ENCODE results near the gene SLC35E1. TPM values are rescaled to one million over a fixed set of nuclear protein-coding genes. Genes with fewer than 3 reads are reported as not detected.

Gene SLC35E1
- total and polyA plus RNA-seq, 10 donors = 13.2 to 36.6 (median 29.9) TPM

DNA sequence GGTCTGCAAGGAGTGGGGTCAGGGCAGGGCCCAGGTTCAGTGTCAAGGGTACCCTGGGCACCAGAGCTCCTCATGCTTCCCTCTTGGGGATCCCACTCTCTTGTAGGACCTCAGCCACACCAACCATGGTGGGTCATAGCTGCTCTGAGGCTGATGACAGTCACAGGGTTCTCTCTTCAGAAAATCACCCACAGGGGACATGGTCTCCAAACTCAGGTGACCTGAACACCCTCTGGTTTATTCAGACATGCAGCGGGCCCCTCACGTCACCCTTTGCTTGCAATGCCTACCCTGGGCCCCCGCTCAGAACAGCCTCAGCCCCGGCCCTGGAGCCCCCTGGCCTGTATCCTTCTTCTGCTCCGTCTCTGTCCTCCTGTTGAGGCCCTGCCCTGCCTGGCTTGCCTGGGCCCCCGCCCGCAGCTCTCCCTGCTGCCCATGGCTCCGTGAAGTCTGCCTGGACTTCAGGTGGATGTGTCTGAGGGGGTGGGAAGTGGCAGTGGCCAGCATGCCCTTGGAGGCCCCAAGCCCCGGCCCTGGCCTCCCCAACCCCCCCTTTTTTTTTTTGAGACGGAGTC lies 50.4 kb downstream of the SLC35E1 start:
- Histone ChIP-seq H3K4me1 (peaks cover 0 to 16% (median 5%) of the 10 kb centered on the region in 6 donors), H3K9me3 (no peaks in the 10 kb centered on the region), H3K36me3 (peaks cover 14 to 100% (median 98%) of the 10 kb centered on the region in 6 donors), H3K4me3 (no peak overlapping the region), H3K27ac (no peak overlapping the region), H3K27me3 (replicated peaks in 1 of 7) (no peaks in the 10 kb centered on the region)
- TF ChIP-seq, protein P1, sequence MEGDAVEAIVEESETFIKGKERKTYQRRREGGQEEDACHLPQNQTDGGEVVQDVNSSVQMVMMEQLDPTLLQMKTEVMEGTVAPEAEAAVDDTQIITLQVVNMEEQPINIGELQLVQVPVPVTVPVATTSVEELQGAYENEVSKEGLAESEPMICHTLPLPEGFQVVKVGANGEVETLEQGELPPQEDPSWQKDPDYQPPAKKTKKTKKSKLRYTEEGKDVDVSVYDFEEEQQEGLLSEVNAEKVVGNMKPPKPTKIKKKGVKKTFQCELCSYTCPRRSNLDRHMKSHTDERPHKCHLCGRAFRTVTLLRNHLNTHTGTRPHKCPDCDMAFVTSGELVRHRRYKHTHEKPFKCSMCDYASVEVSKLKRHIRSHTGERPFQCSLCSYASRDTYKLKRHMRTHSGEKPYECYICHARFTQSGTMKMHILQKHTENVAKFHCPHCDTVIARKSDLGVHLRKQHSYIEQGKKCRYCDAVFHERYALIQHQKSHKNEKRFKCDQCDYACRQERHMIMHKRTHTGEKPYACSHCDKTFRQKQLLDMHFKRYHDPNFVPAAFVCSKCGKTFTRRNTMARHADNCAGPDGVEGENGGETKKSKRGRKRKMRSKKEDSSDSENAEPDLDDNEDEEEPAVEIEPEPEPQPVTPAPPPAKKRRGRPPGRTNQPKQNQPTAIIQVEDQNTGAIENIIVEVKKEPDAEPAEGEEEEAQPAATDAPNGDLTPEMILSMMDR (IDR thresholded peaks at IDR 0.05 in 8 of 11, conservative IDR thresholded peaks at IDR 0.05 in 3 of 11) = no peak
- TF ChIP-seq POLR2A (IDR thresholded peaks at IDR 0.05) = no peak
- peak in 1 of 3 donors; percentile 17 for TF ChIP-seq POLR2AphosphoS5 (IDR thresholded peaks at IDR 0.05)
- DNase-seq = no peak
- intact Hi-C loops (cut with DNase I; ENCODE audit: low total_unique reads) = no loop called here
- WGBS, 5 donors = 94 to 98% (median 95%) methylated on average over 10 of the region's 10 CpGs

DNA sequence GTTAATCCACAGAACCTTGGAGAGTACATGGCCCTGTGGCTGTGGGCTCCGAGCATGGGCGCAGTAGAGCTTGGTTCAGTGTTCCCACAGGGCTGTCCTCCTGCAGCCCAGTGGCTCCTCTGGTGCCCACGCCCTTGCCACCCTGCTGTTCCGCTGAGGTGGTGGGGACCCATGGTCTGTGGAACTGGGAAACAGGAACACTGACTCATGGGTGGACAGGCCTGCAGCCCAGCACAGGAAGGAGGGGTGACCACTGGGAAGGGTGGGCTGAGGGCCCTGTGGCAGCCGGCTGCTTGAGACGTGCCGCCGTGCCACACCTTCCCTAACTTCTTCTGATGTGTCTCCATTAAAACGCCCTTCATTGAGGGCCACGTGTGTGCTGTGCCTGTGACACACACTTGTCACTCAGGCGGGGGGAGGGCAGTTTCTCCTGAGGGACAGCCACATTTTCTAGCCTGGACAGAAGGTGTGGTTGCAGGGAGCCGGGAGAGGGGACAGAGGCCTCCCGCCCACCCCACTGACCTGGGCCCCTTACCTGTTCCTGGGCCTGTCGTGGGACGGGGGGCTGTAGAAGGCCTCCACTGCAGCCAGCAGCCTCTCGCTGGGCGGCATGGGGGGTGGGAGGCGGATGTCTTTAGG lies 51.1 kb downstream of the SLC35E1 start:
- DNase-seq = no peak
- intact Hi-C loops (cut with DNase I; ENCODE audit: low total_unique reads) = no loop called here
- WGBS, 5 donors = 91 to 95% (median 93%) methylated on average over 10 to 18 of the region's 18 CpGs
- no peak overlapping the region for H3K27ac ChIP-seq
- no peaks in the 10 kb centered on the region for H3K9me3 ChIP-seq
- no peaks in the 10 kb centered on the region for H3K27me3 ChIP-seq (replicated peaks in 1 of 7)
- no peak overlapping the region for H3K4me3 ChIP-seq
- H3K36me3 ChIP-seq = peaks cover 14 to 100% (median 92%) of the 10 kb centered on the region in 6 donors
- no peak for TF ChIP-seq POLR2A (IDR thresholded peaks at IDR 0.05)
- peak in 2 of 3 donors; percentile 42 to 62 for TF ChIP-seq POLR2AphosphoS5 (IDR thresholded peaks at IDR 0.05)
- peaks cover 0 to 16% (median 6%) of the 10 kb centered on the region in 6 donors for H3K4me1 ChIP-seq

DNA sequence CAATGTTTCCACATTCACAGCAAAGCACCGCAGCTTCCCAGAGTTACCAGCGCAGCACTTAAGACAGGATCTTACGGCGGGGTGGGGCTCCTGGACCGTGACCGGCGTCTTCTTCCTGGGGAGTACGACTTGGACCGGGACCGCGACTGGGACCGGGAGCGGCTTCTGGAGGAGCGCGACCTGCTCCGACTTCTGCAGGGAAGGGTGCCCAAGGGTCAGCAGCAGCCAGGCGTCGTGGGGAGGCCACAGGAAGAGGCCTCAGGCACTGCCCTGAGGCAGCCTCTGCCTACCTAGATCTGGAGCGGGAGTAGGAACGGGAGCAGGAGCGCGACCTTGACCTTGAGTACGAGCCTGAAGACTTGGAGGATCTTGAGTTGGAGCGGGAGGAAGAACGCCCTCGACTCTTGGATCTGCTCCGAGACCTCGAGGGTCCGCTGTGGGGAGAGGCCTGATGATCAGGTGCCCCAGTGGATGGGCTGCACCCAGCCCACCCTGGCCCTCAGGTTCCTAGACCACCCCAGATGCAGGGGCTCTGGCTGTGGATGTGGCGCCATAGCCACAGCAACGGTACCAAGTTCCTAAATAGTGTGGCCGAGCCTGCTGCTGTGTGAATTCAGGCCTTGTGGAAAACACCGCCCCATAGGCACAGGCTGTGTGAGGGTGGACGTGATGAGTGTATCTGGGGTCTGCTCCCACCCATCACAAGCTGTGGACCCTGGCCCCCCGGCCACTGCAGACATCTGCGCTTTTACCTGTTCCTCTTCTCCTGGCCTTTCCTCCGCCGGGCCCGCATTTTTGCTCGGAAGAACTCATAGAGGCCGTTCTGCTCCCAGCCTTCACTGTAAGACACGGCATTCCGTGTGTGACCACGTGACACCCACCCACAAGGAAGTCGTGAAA lies 51.9 kb downstream of the SLC35E1 start:
- no peak for DNase-seq
- intact Hi-C loops (cut with DNase I; ENCODE audit: low total_unique reads) = no loop called here
- no peaks in the 10 kb centered on the region for H3K27me3 ChIP-seq (replicated peaks in 1 of 7)
- no peak overlapping the region for H3K27ac ChIP-seq
- 92 to 95% (median 93%) methylated on average over 38 to 45 of the region's 45 CpGs for WGBS, 5 donors
- no peaks in the 10 kb centered on the region for H3K9me3 ChIP-seq
- TF ChIP-seq POLR2A (IDR thresholded peaks at IDR 0.05) = no peak
- peak in 2 of 3 donors; percentile 11 to 71 for TF ChIP-seq POLR2AphosphoS5 (IDR thresholded peaks at IDR 0.05)
- TF ChIP-seq, protein P1 (IDR thresholded peaks at IDR 0.05 in 8 of 11, conservative IDR thresholded peaks at IDR 0.05 in 3 of 11) = no peak
- peaks cover 0 to 16% (median 6%) of the 10 kb centered on the region in 6 donors for H3K4me1 ChIP-seq
- no peak overlapping the region for H3K4me3 ChIP-seq
- H3K36me3 ChIP-seq = peaks cover 9 to 96% (median 84%) of the 10 kb centered on the region in 6 donors

DNA sequence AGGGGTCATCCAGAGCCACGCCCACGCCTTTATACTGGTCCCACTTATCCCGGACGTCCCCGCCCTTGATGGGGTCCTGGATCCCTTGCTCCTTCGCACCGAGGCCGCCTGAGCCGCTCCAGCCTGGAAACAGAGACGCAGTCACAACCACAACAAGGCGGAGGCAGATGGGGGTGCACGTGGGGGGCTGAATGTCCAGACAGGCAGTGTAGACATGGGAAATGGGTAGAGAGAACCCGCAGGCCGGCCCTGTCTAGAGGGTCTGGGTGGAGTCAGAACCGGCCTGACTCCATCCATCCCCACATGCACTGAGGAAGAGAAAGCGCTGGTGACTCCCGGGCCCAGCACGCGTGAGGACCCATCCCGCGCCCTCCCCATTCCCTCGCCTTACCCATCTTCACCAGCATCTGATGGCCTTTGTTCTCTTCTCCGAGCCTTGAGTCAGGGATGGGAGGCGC lies 53.0 kb downstream of the SLC35E1 start:
- Histone ChIP-seq H3K27me3 (replicated peaks in 1 of 7) (no peaks in the 10 kb centered on the region), H3K4me3 (no peak overlapping the region), H3K9me3 (no peaks in the 10 kb centered on the region), H3K4me1 (peaks cover 0 to 16% (median 6%) of the 10 kb centered on the region in 6 donors), H3K27ac (peak overlapping the region in 3 of 8 donors; percentile 35 to 46 (median 36)), H3K36me3 (peaks cover 8 to 92% (median 77%) of the 10 kb centered on the region in 6 donors)
- no peak for TF ChIP-seq POLR2A (IDR thresholded peaks at IDR 0.05)
- TF ChIP-seq POLR2AphosphoS5 (IDR thresholded peaks at IDR 0.05) = no peak
- TF ChIP-seq, protein P1 (IDR thresholded peaks at IDR 0.05 in 8 of 11, conservative IDR thresholded peaks at IDR 0.05 in 3 of 11) = no peak
- WGBS, 5 donors = 93 to 94% (median 93%) methylated on average over 24 of the region's 24 CpGs
- DNase-seq = no peak
- intact Hi-C loops (cut with DNase I; ENCODE audit: low total_unique reads) = no loop called here

Data from spleen (tissue), 11 donors.